NCI-H446 treated with DMSO at 0.1 percent for 48 hours (cell line): ENCODE data around the gene CRYGN.

Experiments
- DNase-seq: peaks from one replicate; lab custom pipeline; 2025; lab: John Stamatoyannopoulos, UW

Gene CRYGN, protein sequence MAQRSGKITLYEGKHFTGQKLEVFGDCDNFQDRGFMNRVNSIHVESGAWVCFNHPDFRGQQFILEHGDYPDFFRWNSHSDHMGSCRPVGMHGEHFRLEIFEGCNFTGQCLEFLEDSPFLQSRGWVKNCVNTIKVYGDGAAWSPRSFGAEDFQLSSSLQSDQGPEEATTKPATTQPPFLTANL

DNA sequence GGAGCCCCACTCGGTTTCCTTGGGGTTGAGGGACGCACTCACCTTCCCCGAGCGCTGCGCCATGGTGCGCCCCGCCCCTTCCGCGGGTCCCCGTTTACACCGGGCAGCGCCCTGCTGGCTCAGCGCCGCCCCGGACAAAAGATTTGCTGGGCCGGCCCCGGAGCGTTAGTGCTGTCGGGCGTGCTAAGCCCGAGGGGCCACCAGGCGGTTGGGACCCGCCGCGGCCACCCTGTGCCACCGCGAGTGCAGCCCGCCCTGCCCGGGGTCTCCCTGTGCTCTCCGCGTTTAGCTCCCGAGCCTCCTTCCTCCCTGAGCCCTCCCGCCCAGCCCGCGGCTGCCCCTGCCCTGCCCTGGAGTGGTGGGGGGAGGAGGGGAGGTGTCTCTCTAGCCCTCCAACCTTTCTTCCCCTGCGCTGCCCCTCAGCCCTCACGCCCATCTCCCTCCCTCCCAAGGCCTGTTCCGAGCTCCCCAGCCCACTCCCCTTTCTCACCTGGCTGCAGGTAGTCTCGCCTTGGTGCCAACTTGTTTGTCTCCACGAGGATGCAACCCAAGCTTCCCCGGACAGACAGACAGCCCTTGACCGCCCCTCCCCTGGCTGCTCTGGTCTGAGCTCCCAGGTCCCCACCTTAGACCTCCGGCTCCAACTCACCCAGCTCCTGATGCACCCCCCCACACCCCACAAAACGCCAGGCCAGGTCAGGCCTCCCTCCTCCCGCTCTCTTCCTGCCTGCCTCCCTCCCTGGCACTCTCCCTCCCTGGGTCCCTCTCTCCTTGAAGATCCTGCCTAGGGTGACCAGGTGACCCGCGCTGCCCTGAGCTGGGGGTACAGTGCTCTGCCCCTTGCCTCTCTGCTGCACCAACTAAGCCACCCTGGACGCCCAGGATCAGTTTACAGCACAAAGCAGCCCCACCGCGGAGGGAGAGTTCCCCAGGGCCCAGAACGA, at the start of gene CRYGN:
CRYGN (minus strand) TSS at position 287 of the 944 bp plus-strand sequence; CDS start at position 63, 224 bp downstream.
- no peak for DNase-seq

- no peak for DNase-seq
Observed at GRCh38 chr7:151489498-151489897, 49.6 kb upstream of the CRYGN start.

DNA sequence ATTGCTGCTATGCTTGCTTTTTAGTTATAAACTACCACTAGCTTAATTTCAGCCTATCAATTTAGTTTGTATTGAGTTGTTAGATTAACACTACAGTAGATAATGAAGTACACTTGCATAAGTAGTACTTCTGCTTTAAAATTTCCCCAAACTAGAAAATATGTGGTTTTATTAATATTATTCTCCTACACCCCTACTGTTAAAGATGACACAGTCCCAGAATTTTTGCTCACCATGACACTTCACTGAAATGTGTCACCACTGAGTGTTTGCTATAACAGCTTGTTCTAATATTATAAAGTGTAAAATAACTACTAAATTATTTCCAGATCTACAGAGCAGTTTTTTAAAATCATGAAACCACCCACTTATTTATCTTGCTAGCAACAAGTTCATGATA, 48.2 kb upstream of the CRYGN start:
- DNase-seq = no peak

DNA sequence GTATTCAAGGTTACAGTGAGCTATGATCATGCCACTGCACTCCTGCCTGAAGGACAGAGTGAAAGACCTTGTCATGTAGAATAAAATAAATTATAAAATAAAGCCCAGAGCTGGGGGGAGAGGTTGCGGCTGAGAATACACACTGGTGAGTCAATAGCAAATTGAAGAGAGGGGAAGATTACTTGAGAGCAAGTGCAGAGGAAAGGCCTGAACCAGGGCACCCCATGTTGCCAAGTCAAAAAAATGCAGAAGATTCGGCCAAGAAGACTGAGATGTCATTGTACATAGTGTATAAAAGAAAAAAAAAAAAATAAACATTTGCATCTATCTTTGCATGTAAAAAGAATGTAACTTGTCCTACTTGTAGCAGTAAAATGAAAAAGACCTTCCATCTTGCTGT, 47.3 kb upstream of the CRYGN start:
- no peak for DNase-seq

DNA sequence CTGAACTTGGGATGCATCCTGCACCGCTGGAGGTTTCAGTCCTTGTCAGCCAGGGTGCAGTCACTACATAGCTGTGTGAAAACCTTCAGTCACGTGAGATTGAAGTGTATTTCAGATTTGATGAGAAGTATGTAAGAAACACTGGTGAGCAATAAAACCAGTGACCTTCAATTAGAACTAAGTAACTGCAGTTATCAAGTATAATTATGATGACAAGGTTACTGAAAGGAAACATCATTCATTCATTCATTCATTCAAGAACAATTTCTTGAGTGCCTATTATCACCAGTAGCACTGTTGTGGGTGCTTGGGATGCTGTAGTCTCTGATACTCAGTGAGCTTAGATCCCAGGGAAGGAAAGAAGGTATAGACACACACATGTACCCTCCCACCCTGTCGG, 46.1 kb upstream of the CRYGN start:
- no peak for DNase-seq

GRCh38 chr7:151484971-151485707, 45.2 kb upstream of the CRYGN start:
- no peak for DNase-seq

GRCh38 chr7:151483711-151483983, 43.7 kb upstream of the CRYGN start:
- no peak for DNase-seq

GRCh38 chr7:151482883-151483710, 43.2 kb upstream of the CRYGN start:
- no peak for DNase-seq

DNA sequence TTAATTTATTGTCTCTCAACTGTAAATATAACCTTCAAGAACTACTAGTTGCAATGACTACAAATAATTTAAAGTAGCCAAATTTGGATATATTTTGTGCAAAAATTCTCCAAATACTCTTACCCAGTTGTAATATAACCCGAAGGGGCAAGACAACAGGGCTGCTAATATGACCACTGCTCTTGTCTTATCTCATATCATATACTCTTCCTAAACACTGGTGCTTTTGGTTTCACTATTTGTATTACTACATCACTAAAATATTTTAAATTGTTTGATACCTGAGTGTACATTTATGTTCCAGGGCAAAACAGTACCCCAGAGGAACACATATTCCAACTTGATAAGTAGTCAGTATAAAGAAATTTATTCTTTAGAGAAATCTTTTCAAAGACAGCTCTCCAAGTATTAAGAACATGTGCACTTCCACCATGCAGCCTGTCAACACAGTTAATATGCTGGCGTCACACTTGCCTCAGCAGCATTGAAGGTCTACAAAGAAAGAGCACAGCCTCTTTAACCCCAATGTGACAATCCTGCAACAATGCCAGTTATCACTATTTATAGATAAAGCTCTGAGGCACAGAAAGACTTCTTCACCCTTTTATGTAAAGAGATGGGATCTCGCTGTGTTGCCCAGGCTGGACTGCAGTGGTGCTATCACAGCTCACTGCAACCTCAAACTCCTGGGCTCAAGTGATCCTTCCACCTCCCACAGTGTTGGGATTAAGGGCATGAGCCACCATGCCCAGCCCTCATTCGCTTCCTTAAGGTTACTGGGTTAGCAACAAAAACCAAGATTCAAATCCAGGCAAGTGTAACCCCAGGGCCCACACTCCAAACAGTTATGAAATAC, 41.9 kb upstream of the CRYGN start:
- no peak for DNase-seq

GRCh38 chr7:151477867-151478266, 37.9 kb upstream of the CRYGN start:
- DNase-seq = no peak

DNA sequence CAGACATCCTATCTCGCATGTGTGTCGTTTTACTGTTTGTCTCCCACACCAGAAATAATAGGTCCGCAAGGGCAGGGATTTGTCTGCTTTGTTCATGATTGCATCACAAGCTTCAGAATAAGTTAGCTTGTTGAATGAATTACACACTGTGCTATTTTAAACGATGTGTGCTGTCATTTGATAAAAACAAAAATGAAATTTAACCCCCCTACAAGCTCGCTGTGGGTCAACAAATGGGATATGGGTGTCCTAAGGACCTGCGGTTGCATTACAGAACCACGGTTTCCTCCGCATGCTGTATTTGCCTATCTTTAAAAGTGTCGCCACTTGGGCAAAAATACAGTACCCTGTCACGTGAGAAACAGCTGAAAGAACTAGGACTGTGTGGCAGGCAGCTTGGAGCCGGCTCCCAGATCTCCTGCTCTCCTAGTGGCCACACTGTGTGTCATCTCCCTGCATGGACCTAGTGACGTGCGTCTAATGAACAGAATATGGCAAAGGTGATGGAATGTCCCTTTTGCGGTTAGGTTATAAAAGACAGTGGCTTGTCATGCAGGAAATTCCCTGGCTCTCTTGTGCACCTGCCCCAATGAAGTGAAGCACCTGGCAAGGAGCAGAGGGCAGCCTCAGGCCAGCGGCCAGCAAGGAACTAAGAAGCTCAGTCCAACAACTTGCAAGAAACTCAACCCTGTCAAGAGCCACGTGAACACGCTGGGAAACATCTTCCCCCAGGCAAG, 32.9 kb upstream of the CRYGN start:
- DNase-seq = no peak

DNA sequence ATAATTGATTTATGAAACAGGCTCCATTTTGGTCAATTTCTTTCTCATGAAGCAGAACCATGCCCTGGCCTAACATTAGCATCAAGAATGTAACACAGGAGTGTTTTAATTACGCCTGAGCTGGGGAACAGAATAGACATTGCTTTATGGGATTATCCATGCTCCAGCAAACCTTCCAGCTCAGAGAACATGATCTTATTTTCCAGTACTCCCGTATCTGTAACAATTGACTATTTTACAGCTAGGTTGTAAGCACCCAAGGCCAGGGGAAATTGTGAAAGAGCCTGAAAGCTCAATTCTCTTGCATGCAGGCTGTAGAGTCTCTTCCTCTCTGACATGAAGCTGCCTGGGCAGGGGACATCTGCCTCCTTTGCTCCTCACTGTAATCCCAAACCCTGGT, 30.8 kb upstream of the CRYGN start:
- DNase-seq = no peak

- DNase-seq = no peak
Observed at GRCh38 chr7:151469281-151469680, 29.3 kb upstream of the CRYGN start.

- DNase-seq = no peak
Observed at GRCh38 chr7:151468217-151469018, 28.5 kb upstream of the CRYGN start.

DNA sequence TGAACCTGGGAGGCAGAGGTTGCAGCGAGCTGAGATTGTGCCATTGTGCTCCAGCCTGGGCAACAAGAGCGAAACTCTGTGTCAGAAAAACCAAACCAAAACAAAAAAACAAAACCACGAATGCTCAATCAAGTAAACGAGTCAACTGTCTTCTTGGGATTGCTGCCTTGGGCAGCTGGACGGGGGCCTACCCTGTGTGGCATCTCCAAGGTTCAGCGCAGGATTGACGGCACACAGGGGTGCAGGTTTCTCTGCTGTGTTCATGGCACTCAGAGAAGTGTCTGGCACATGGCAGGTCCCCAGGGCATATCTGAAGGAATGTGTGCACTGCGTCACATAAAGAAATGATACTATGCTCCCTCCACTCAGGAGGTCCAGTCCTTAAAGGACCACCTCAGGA, 25.2 kb upstream of the CRYGN start:
- DNase-seq = no peak

GRCh38 chr7:151462306-151462779, 22.4 kb upstream of the CRYGN start:
- DNase-seq = no peak

DNA sequence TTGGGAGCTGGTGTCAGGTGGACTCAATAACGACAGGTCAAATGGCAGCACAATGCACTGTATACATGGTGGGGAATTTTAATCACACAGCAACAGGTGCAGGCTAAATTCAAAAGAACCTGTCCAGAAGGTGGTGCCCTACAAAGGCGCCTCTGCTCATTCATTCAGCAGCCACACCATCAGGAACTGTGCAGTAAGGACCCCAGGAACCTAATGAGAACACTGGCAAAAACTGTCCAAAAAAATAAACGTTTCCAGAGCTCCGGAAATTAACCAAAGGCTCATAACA, 21.9 kb upstream of the CRYGN start:
- no peak for DNase-seq

DNA sequence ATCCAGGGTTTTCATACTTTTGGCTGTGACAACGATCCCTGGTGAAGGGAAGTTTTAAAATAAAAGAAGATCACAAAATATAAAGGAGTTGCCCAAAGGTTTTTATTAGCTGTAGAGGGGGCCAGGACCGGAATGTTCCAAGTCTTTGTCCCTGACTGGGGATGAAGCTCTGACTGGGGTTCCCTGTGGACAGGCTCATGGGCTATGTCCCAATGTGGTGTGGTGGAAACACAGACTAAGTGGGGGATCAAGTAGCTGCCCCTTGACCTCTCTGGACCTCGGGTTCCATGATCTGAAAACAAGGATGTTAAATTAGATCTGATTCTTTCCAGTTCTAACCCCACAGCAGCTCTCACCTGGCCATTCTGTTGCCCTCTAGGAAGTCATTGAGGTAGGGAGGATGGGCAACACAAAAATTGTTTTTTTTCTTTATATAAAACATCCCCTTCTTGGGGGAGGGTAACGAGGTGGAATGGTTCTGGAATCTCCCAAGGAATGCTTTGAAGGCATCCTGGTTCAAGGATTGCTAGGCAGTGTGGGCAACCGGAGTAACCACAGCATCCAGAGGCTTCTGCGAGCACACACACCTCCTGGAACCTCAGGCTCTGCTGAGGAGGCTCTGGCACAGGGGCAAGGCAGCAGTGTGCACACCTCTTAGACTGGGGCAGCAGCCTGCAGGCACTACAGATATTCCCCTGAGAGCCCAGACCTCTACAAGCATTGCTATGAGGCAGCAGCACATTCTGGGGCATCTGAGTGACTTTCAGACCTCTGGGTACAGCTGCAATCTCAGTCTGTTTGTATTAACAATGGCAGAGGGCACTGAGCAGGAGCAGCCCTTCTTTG, 21.4 kb upstream of the CRYGN start:
- no peak for DNase-seq

DNA sequence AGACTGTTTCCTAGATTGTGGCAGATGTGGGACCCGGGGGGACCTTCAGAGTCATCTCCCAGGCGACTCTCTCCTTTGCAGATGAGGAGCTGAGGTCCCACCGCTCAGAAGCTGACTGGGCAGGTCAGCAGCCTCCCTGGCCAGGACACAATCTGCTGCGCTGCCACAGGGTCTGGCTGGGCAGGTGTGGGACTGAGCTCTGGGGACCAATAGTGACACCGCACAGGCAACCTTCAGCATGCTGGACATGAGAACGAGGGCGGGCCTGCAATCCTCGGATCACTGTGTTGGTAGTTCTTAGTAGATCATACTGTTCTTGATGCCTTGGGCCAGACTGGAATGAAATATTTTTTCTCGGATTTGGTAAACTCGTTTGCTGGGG, 20.5 kb upstream of the CRYGN start:
- no peak for DNase-seq
